OCI-LY7 (cell line): ENCODE measurements around the gene PRR18. TPM values are rescaled to one million over a fixed set of nuclear protein-coding genes. Genes with fewer than 3 reads are reported as not detected.
"Not testable (repeated sequence)": the region's sequence is repeated elsewhere in the genome, so short reads cannot be mapped to it uniquely, and the experiment has no call there.

ENCODE experiments used
- BruUV-seq: library from RNA; stranded (reverse); fragments of 400-500 nt; replicated peaks from 2 replicates; lab custom pipeline; 2021; lab: Mats Ljungman, UMichigan
- CTCF ChIA-PET: fragments of 300-600 bp; sonication (Branson Sonifier 250); formaldehyde crosslinking; loops from one replicate; lab custom pipeline; 2022; ENCODE audit warnings: antibody characterized with exemption; ENCODE audit not compliant: unreplicated experiment; lab: Charles Lee
- POLR2A ChIA-PET: fragments of 300-600 bp; sonication (Branson Sonifier 250); formaldehyde crosslinking; loops from one replicate; lab custom pipeline; 2022; ENCODE audit warnings: antibody characterized with exemption; lab: Charles Lee
- DNase-seq: peaks from one replicate; pipeline ENCODE4 v3.0.0-alpha.2; 2015; ENCODE audit warnings: low spot score
- H2AFZ ChIP-seq: fragments of 200-600 bp; sonication (generic), shearing (Covaris generic); 2 replicates; pipeline ENCODE4 v1.6.1; 2014; ENCODE audit warnings: mild to moderate bottlenecking, antibody characterized with exemption, low read length, moderate library complexity
- H3K27ac ChIP-seq: fragments of 200-600 bp; sonication (generic); 2 replicates; pipeline ENCODE4 v1.5.1; 2014; ENCODE audit warnings: mixed run types, low read depth, mild to moderate bottlenecking, moderate library complexity, low read length, inconsistent platforms; ENCODE audit not compliant: poor library complexity, severe bottlenecking
- H3K36me3 ChIP-seq: fragments of 200-600 bp; sonication (generic); 2 replicates; pipeline ENCODE4 v1.6.1; 2014; ENCODE audit warnings: mild to moderate bottlenecking, antibody characterized with exemption, low read length, moderate library complexity, mixed read lengths; ENCODE audit not compliant: insufficient read depth
- H3K4me1 ChIP-seq: fragments of 200-600 bp; sonication (generic); 2 replicates; pipeline ENCODE4 v1.5.1; 2014; ENCODE audit warnings: mild to moderate bottlenecking, low read length; ENCODE audit not compliant: insufficient read depth, poor library complexity, severe bottlenecking
- H3K4me2 ChIP-seq: fragments of 200-600 bp; sonication (generic); 2 replicates; pipeline ENCODE4 v1.6.1; 2014; ENCODE audit warnings: mild to moderate bottlenecking, low read length
- H3K4me3 ChIP-seq: fragments of 200-600 bp; sonication (generic); 2 replicates; pipeline ENCODE4 v1.5.1; 2014; ENCODE audit warnings: mild to moderate bottlenecking, low read depth, low read length; ENCODE audit not compliant: poor library complexity, severe bottlenecking
- H3K79me2 ChIP-seq: fragments of 200-600 bp; sonication (generic); 2 replicates; pipeline ENCODE4 v1.6.1; 2016; ENCODE audit warnings: low read depth, mild to moderate bottlenecking, low read length, moderate library complexity, mixed read lengths; ENCODE audit not compliant: insufficient read depth
- H3K9me2 ChIP-seq: fragments of 200-600 bp; sonication (generic); 2 replicates; pipeline ENCODE4 v1.6.1; 2016; ENCODE audit warnings: mild to moderate bottlenecking, low read length, mixed read lengths; ENCODE audit not compliant: insufficient read depth
- H3K9me3 ChIP-seq: fragments of 200-600 bp; sonication (generic); 2 replicates; pipeline ENCODE4 v1.6.1; 2014; ENCODE audit warnings: mild to moderate bottlenecking, mixed run types, low read length, mixed read lengths
- H4K20me1 ChIP-seq: fragments of 200-600 bp; sonication (generic); 2 replicates; pipeline ENCODE4 v1.6.1; 2014; ENCODE audit warnings: mild to moderate bottlenecking, antibody characterized with exemption, low read length, moderate library complexity, mixed read lengths; ENCODE audit not compliant: insufficient read depth
- EZH2phosphoT487 ChIP-seq: fragments of 200-600 bp; sonication (generic); IDR thresholded peaks from 2 replicates; pipeline ENCODE4 v1.6.1; 2018; ENCODE audit warnings: low read depth, borderline replicate concordance, mild to moderate bottlenecking, mixed run types, antibody characterized with exemption, low read length, moderate library complexity, mixed read lengths
- intact Hi-C: fragments of 100-400 bp; cut with micrococcal nuclease; formaldehyde crosslinking; loops from one replicate; pipeline ENCODE4 v1.10.0; 2022; ENCODE audit not compliant: unreplicated experiment
- total RNA-seq, 2 experiments: library from RNA; depleted of rRNA in 1 of 2; stranded (reverse); fragments of >200 nt in 1 of 2; shearing (Covaris generic) in 1 of 2; gene quantifications; 2 replicates each; pipeline ENCODE4 v1.2.3, GENCODE V29; 2014 to 2022
- TF ChIP-seq, protein P1 (sequence below): fragments of 200-600 bp; sonication (generic); conservative IDR thresholded peaks from 2 replicates; pipeline ENCODE4 v1.5.1; 2014; ENCODE audit warnings: mild to moderate bottlenecking, antibody characterized with exemption, low read length, moderate library complexity, mixed read lengths

The PRR18 gene
- total RNA-seq, 2 experiments from 2014 or later = 0.13 to 0.38 TPM

DNA sequence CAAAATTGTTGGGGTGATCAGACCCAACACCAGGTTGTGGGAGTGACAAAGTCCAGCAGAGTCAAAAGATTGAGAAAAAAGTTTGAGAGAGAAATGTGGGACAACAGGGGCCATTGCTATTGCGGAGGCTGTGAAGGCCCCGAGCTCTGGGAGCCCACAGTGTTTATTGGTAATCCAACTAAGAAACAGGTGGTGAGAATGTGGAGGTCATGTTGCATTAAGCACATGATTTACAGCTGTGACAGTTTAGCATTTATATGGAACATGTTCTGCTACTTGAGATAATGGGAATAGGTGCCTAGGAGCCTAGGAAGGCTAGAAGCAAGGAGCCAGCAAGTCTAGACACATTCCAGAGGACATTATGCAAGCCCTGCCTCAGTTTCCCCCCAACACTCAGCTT is 36.7 kb upstream of the PRR18 start:
- H3K9me3 ChIP-seq, H3K27ac ChIP-seq, H3K4me2 ChIP-seq, H3K9me2 ChIP-seq, H4K20me1 ChIP-seq, CTCF ChIA-PET, H3K4me3 ChIP-seq, H2AFZ ChIP-seq, DNase-seq, H3K36me3 ChIP-seq, BruUV-seq: not testable (repeated sequence)
- H3K79me2 ChIP-seq = peaks cover 30% of the 10 kb centered on the region
- peaks cover 22% of the 10 kb centered on the region for H3K4me1 ChIP-seq
- POLR2A ChIA-PET = interaction anchor here (0.6 to 1.1 kb wide), 2 partner anchors 37 to 1486 kb away, joined by 3 read pairs; no protein-coding TSS in a partner anchor
- intact Hi-C loops = loop anchor here (10.0 kb wide), 1 partner anchor 610 kb away; the partner anchor contains the start of gene RNASET2

DNA sequence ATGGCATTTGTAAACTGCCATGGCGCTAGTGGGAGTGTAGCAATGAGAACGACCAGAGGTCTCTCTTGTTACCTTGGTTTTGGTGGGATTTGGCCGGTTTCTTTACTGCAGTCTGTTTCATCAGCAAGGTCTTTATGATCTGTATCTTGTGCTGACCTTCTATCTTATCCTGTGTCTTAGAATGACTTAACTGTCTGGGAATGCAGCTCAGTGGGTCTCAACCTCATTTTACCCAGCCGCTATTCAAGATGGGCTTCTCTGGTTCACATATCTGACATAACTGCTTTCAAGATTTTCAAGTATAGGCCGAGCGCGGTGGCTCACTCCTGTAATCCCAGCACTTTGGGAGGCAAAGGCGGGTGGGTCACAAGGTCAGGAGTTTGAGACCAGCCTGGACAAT is 36.0 kb upstream of the PRR18 start:
- Histone ChIP-seq H3K9me3 (no peaks in the 10 kb centered on the region), H3K27ac (no peak overlapping the region), H3K4me3 (no peak overlapping the region), H3K4me1 (peaks cover 25% of the 10 kb centered on the region), H2AFZ (no peak overlapping the region), H4K20me1 (peaks cover 6% of the 10 kb centered on the region), H3K4me2 (no peak overlapping the region), H3K36me3 (peaks cover 9% of the 10 kb centered on the region; the same call in 1 of the 2 replicates), H3K9me2 (no peaks in the 10 kb centered on the region), H3K79me2 (peaks cover 37% of the 10 kb centered on the region)
- ChIA-PET POLR2A (interaction anchor here (1.1 kb wide), 1 partner anchor 37 kb away, joined by 3 read pairs; no protein-coding TSS in a partner anchor), CTCF (no interaction called here)
- DNase-seq = no peak
- no TSS peak for BruUV-seq
- intact Hi-C loops = loop anchor here (10.0 kb wide), 1 partner anchor 611 kb away; the partner anchor contains the start of gene RNASET2
- no peak for TF ChIP-seq EZH2phosphoT487
- TF ChIP-seq, protein P1, sequence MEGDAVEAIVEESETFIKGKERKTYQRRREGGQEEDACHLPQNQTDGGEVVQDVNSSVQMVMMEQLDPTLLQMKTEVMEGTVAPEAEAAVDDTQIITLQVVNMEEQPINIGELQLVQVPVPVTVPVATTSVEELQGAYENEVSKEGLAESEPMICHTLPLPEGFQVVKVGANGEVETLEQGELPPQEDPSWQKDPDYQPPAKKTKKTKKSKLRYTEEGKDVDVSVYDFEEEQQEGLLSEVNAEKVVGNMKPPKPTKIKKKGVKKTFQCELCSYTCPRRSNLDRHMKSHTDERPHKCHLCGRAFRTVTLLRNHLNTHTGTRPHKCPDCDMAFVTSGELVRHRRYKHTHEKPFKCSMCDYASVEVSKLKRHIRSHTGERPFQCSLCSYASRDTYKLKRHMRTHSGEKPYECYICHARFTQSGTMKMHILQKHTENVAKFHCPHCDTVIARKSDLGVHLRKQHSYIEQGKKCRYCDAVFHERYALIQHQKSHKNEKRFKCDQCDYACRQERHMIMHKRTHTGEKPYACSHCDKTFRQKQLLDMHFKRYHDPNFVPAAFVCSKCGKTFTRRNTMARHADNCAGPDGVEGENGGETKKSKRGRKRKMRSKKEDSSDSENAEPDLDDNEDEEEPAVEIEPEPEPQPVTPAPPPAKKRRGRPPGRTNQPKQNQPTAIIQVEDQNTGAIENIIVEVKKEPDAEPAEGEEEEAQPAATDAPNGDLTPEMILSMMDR = no peak

DNA sequence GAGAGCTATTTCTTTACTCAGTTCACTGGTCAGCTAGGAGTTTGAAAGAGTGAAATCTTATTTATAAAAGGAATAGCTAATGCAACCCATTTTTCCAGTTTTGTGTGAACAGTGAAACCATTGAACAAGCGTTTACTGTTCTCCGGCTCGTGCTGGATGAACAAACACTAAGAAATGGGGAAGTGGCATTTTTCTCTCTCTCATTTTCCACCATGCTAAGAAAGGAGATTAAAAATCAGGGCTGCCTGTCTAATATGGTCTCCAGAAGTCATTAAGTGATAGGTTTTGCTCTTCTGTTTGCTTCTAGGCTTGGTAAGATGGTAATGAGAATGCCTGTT is 34.9 kb upstream of the PRR18 start:
- ChIA-PET CTCF (interaction anchor here (1.1 kb wide), 2 partner anchors 30 to 38 kb away, joined by 3 to 4 read pairs; no protein-coding TSS in a partner anchor), POLR2A (interaction anchor here (0.5 to 1.2 kb wide), 13 partner anchors 9 to 884 kb away, joined by 3 to 5 read pairs (median 3); no protein-coding TSS in a partner anchor)
- Histone ChIP-seq H3K9me2 (no peaks in the 10 kb centered on the region), H3K79me2 (peaks cover 47% of the 10 kb centered on the region), H3K36me3 (peaks cover 19% of the 10 kb centered on the region), H3K4me3 (peak overlapping the region; percentile 97), H3K4me1 (peaks cover 25% of the 10 kb centered on the region), H3K27ac (peak overlapping the region; percentile 65), H3K9me3 (no peaks in the 10 kb centered on the region), H3K4me2 (peak overlapping the region; percentile 66), H4K20me1 (peaks cover 6% of the 10 kb centered on the region), H2AFZ (peak overlapping the region; percentile 65; the same call in 1 of the 2 replicates)
- DNase-seq = peak; percentile 69
- intact Hi-C loops = loop anchor here (1.0 to 10.0 kb wide), 2 partner anchors 40 to 612 kb away; partner anchors contain the start of gene RNASET2
- no TSS peak for BruUV-seq
- TF ChIP-seq, protein P1 = no peak
- no peak for TF ChIP-seq EZH2phosphoT487
